Mucosa of descending colon (tissue), 3 donors: ENCODE results near the gene GPNMB. TPM values are rescaled to one million over a fixed set of nuclear protein-coding genes. Genes with fewer than 3 reads are reported as not detected.

Experiments used
- ATAC-seq: fragments of 200-7000 bp; cut with Tn5 transposase; one replicate; pipeline ENCODE4 v1.9.1; 2020; ENCODE audit warnings: mild to moderate bottlenecking, moderate library complexity
- DNase-seq, 3 donors: peaks; one replicate each; pipeline ENCODE4 v3.0.0-alpha.2; 2020
- H3K36me3 ChIP-seq: fragments of 200-600 bp; one replicate; pipeline ENCODE4 v1.8.0; 2021; ENCODE audit warnings: low read depth, mild to moderate bottlenecking
- H3K4me1 ChIP-seq: fragments of 200-600 bp; one replicate; pipeline ENCODE4 v1.8.0; 2021; ENCODE audit warnings: low read depth, mild to moderate bottlenecking
- H3K4me3 ChIP-seq: fragments of 200-600 bp; one replicate; pipeline ENCODE4 v1.8.0; 2021; ENCODE audit warnings: mild to moderate bottlenecking
- H3K9me3 ChIP-seq: fragments of 200-600 bp; one replicate; pipeline ENCODE4 v1.8.0; 2021; ENCODE audit warnings: mild to moderate bottlenecking
- intact Hi-C, 2 donors: fragments of 100-400 bp; cut with DNase I in 1 of 2; cut with micrococcal nuclease in 1 of 2; formaldehyde crosslinking; loops; one replicate each; pipeline versions ENCODE4 v1.11.0 to v1.11.1; 2022; cut with DNase I, micrococcal nuclease
- total RNA-seq, 3 donors: library from RNA; stranded (reverse); fragmentation: NEBNext Ultra II Directional in 2 of 3; extraction: Animal tissue kit (Norgen Biotek cat#: 25700) in 2 of 3; gene quantifications; one replicate each; pipeline versions ENCODE4 v1.2.1 to v1.2.4, GENCODE V29; 2021 to 2023
- TF ChIP-seq, protein P1 (sequence below): fragments of 200-600 bp; IDR thresholded peaks from one replicate; pipeline ENCODE4 v1.8.0; 2022; ENCODE audit warnings: antibody characterized with exemption, mild to moderate bottlenecking
- donor health status: DM: no; HTN: no; CAD: no; lungs with moderate emphysema.
- donor health status: DM: no; HTN: no; CAD: no.
- donor health status: DM: no; HTN: yes; CAD: no.

GPNMB gene
- total RNA-seq, 3 donors from 2014 or later: 21.3 to 77.8 (median 38.8) TPM

GRCh38 chr7:23287612-23288011 is 41.0 kb downstream of the GPNMB start:
- DNase-seq (no peak), ATAC-seq (no peak)
- intact Hi-C loops: no loop called here
- Histone ChIP-seq H3K4me1 (no peaks in the 10 kb centered on the region), H3K9me3 (no peaks in the 10 kb centered on the region), H3K4me3 (no peak overlapping the region), H3K36me3 (no peaks in the 10 kb centered on the region)
- TF ChIP-seq, protein P1, sequence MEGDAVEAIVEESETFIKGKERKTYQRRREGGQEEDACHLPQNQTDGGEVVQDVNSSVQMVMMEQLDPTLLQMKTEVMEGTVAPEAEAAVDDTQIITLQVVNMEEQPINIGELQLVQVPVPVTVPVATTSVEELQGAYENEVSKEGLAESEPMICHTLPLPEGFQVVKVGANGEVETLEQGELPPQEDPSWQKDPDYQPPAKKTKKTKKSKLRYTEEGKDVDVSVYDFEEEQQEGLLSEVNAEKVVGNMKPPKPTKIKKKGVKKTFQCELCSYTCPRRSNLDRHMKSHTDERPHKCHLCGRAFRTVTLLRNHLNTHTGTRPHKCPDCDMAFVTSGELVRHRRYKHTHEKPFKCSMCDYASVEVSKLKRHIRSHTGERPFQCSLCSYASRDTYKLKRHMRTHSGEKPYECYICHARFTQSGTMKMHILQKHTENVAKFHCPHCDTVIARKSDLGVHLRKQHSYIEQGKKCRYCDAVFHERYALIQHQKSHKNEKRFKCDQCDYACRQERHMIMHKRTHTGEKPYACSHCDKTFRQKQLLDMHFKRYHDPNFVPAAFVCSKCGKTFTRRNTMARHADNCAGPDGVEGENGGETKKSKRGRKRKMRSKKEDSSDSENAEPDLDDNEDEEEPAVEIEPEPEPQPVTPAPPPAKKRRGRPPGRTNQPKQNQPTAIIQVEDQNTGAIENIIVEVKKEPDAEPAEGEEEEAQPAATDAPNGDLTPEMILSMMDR: no peak

DNA sequence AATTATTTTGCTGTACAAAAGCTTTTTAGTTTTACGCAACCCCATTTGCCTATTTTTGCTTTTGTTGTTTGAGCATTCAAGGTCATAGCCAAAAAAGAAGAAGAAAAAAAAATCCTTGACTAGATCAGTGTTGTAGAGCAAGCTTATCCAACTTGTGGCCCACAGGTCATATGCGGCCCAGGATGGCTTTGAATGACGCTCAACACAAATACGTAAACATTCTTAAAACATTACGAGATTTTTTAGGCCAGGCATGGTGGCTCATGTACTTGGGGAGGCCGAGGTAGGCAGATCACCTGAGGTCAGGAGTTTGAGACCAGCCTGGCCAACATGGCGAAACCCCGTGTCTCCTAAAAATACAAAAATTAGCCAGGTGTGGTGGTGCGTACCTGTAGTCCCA is 44.4 kb downstream of the GPNMB start:
- intact Hi-C loops: no loop called here
- no peaks in the 10 kb centered on the region for H3K4me1 ChIP-seq

DNA sequence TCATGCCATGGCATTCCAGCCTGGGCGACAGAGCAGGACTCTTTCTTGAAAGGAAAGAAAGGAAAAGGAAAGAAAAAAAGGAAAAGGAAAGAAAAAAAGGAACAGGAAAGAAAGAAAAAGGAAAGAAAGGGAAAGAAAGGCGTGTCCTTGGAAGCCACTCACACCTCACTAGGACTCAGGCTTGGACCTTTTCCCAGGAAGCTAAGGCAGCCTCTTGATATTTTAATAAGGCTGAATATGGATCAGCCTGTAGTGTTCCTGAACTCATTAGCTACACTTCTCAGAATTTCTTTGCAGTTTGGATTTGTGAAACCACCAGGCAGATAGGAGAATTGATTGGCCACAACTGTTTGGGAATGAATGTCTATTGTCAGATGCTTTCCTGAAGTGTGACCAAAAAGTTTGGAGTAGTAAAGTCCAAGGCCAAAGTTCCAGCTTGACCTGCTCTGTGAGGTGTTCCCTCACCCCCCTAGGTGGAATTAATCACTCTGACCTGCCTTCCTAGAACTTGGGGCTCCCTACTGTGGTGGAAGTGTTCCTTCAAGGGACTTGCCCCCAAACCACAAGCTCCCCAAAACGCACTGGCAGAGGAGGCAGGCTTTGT is 45.5 kb downstream of the GPNMB start:
- H3K4me3 ChIP-seq: no peak overlapping the region
- DNase-seq: no peak
- H3K36me3 ChIP-seq: no peaks in the 10 kb centered on the region
- H3K9me3 ChIP-seq: no peaks in the 10 kb centered on the region
- ATAC-seq: no peak
- TF ChIP-seq, protein P1: no peak
- no peaks in the 10 kb centered on the region for H3K4me1 ChIP-seq
- intact Hi-C loops: no loop called here

More for the DNA sequence above, 44.4 kb downstream of the GPNMB start:
- Histone ChIP-seq H3K9me3 (no peaks in the 10 kb centered on the region), H3K4me3 (no peak overlapping the region), H3K36me3 (no peaks in the 10 kb centered on the region)
- no peak for ATAC-seq
- TF ChIP-seq, protein P1: no peak
- DNase-seq: no peak

DNA sequence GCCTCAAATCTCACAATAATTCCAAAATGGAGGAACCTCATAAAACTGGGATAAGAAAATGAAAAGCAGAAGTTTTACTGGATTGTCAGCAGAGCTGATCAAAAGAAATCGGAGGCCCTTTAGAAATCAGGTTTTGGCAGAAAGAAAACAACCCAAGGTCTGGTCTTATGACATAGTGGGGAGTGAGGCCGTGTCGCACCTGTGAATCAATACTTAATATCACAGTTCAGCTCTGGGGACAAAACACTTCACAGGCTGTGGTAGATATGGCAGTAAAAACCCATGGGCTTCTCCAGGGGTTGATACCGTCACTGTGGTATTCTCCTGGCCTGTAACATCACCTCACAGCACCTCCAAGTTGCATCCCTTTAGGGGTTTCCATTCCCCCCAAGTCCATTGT is 46.0 kb downstream of the GPNMB start:
- no peaks in the 10 kb centered on the region for H3K4me1 ChIP-seq
- intact Hi-C loops: no loop called here

GRCh38 chr7:23293500-23294073 is 47.0 kb downstream of the GPNMB start:
- Histone ChIP-seq H3K4me1 (no peaks in the 10 kb centered on the region), H3K9me3 (no peaks in the 10 kb centered on the region), H3K36me3 (no peaks in the 10 kb centered on the region), H3K4me3 (no peak overlapping the region)
- no peak for DNase-seq
- ATAC-seq: no peak
- intact Hi-C loops: no loop called here
- TF ChIP-seq, protein P1: no peak

More for the DNA sequence above, 46.0 kb downstream of the GPNMB start:
- TF ChIP-seq, protein P1: no peak
- no peak for DNase-seq
- no peak for ATAC-seq
- no peaks in the 10 kb centered on the region for H3K36me3 ChIP-seq
- H3K9me3 ChIP-seq: no peaks in the 10 kb centered on the region
- H3K4me3 ChIP-seq: no peak overlapping the region
